Activated CD4-positive, alpha-beta T cell treated with anti-CD3 and anti-CD28 coated beads, Interleukin-2, amount 10 ng/mL, durations not matched to agents 24 days and 14 days (primary cell): ENCODE measurements around the gene ZNF76. TPM values are rescaled to one million over a fixed set of nuclear protein-coding genes. Genes with fewer than 3 reads are reported as not detected.
A peak's percentile ranks its signal among the peaks of the same experiment; 100 is the strongest.
"Not testable (repeated sequence)": the region's sequence is repeated elsewhere in the genome, so short reads cannot be mapped to it uniquely, and the experiment has no call there.

Source experiments
- DNase-seq: peaks from one replicate; pipeline ENCODE4 v3.0.0; 2022
- H3K27ac Mint-ChIP-seq: one replicate; pipeline ENCODE4 v1.8.0; 2022; ENCODE audit warnings: mild to moderate bottlenecking, mixed read lengths
- H3K27me3 Mint-ChIP-seq: one replicate; pipeline ENCODE4 v1.8.0; 2022; ENCODE audit warnings: mixed read lengths
- H3K36me3 Mint-ChIP-seq: one replicate; pipeline ENCODE4 v1.8.0; 2022; ENCODE audit warnings: low read depth, mild to moderate bottlenecking, mixed read lengths
- H3K4me1 Mint-ChIP-seq: one replicate; pipeline ENCODE4 v1.8.0; 2021; ENCODE audit warnings: mixed read lengths
- H3K4me3 Mint-ChIP-seq: one replicate; pipeline ENCODE4 v1.8.0; 2022; ENCODE audit warnings: mild to moderate bottlenecking, moderate library complexity, mixed read lengths
- H3K9me3 Mint-ChIP-seq: one replicate; pipeline ENCODE4 v1.8.0; 2021; ENCODE audit warnings: mixed read lengths
- intact Hi-C: fragments of 100-400 bp; cut with micrococcal nuclease; formaldehyde crosslinking; loops from one replicate; pipeline ENCODE4 v1.15.1; 2023
- total RNA-seq: library from RNA; stranded (reverse); gene quantifications from 2 replicates; pipeline ENCODE4 v1.2.3, GENCODE V29; 2022

ZNF76 gene
- total RNA-seq, 1 donor from 2014 or later = 31.4 TPM

- Mint-ChIP-seq H3K36me3 (peaks cover 66% of the 10 kb centered on the region), H3K4me3 (no peak overlapping the region), H3K4me1 (peaks cover 10% of the 10 kb centered on the region), H3K9me3 (no peaks in the 10 kb centered on the region), H3K27me3 (no peaks in the 10 kb centered on the region), H3K27ac (no peak overlapping the region)
- intact Hi-C loops = no loop called here
- DNase-seq = no peak
These were observed 61.6 kb downstream of the ZNF76 start for GRCh38 chr6:35321091-35321490.

GRCh38 chr6:35327349-35328027, 68.0 kb downstream of the ZNF76 start:
- intact Hi-C loops = loop anchor here (1.0 to 2.0 kb wide), 3 partner anchors 17 to 30 kb away; partner anchors contain the start of gene DEF6
- Mint-ChIP-seq H3K27me3 (no peaks in the 10 kb centered on the region), H3K9me3 (no peaks in the 10 kb centered on the region), H3K4me1 (peaks cover 17% of the 10 kb centered on the region), H3K36me3 (peaks cover 30% of the 10 kb centered on the region), H3K27ac (peak overlapping the region; percentile 23), H3K4me3 (no peak overlapping the region)
- DNase-seq = peak; percentile 92

GRCh38 chr6:35328108-35328723, 68.7 kb downstream of the ZNF76 start:
- H3K9me3 Mint-ChIP-seq = peaks cover 5% of the 10 kb centered on the region
- H3K27ac Mint-ChIP-seq = peak overlapping the region; percentile 6

GRCh38 chr6:35328965-35329364, 69.4 kb downstream of the ZNF76 start:
- H3K27me3 Mint-ChIP-seq, H3K4me3 Mint-ChIP-seq, DNase-seq, H3K27ac Mint-ChIP-seq, intact Hi-C loops, H3K9me3 Mint-ChIP-seq: not testable (repeated sequence)
- peaks cover 17% of the 10 kb centered on the region for H3K4me1 Mint-ChIP-seq
- peaks cover 31% of the 10 kb centered on the region for H3K36me3 Mint-ChIP-seq

More at GRCh38 chr6:35328108-35328723, 68.7 kb downstream of the ZNF76 start:
- H3K4me3 Mint-ChIP-seq = no peak overlapping the region
- H3K4me1 Mint-ChIP-seq = peaks cover 17% of the 10 kb centered on the region
- DNase-seq = no peak
- no peaks in the 10 kb centered on the region for H3K27me3 Mint-ChIP-seq
- H3K36me3 Mint-ChIP-seq = peaks cover 34% of the 10 kb centered on the region
- intact Hi-C loops = no loop called here

GRCh38 chr6:35330541-35331119, 71.1 kb downstream of the ZNF76 start:
- H3K9me3 Mint-ChIP-seq = peaks cover 15% of the 10 kb centered on the region

GRCh38 chr6:35332074-35332887, 72.7 kb downstream of the ZNF76 start:
- Mint-ChIP-seq H3K27me3 (peaks cover 18% of the 10 kb centered on the region), H3K9me3 (peaks cover 19% of the 10 kb centered on the region), H3K4me1 (peaks cover 21% of the 10 kb centered on the region), H3K36me3 (peaks cover 36% of the 10 kb centered on the region)
- DNase-seq = peak; percentile 81
- intact Hi-C loops, H3K27ac Mint-ChIP-seq, H3K4me3 Mint-ChIP-seq: not testable (repeated sequence)

More at GRCh38 chr6:35330541-35331119, 71.1 kb downstream of the ZNF76 start:
- intact Hi-C loops = no loop called here
- H3K27ac Mint-ChIP-seq = no peak overlapping the region
- DNase-seq = no peak
- peaks cover 33% of the 10 kb centered on the region for H3K36me3 Mint-ChIP-seq
- H3K27me3 Mint-ChIP-seq = peaks cover 13% of the 10 kb centered on the region
- H3K4me1 Mint-ChIP-seq = peaks cover 19% of the 10 kb centered on the region
- no peak overlapping the region for H3K4me3 Mint-ChIP-seq

GRCh38 chr6:35341557-35341956, 82.0 kb downstream of the ZNF76 start:
- intact Hi-C loops = no loop called here
- no peak overlapping the region for H3K27ac Mint-ChIP-seq
- peaks cover 46% of the 10 kb centered on the region for H3K4me1 Mint-ChIP-seq

GRCh38 chr6:35342258-35343091, 82.9 kb downstream of the ZNF76 start, which contains the start of gene PPARD:
Gene PPARD (plus strand): TSS chr6:35342558. CDS start chr6:35411088, 68,530 bp downstream.
- Mint-ChIP-seq H3K4me1 (peaks cover 40% of the 10 kb centered on the region), H3K9me3 (no peaks in the 10 kb centered on the region), H3K27me3 (peaks cover 2% of the 10 kb centered on the region), H3K4me3 (peak within 1 kb of the TSS; percentile 96), H3K36me3 (peaks cover 27% of the 10 kb centered on the region), H3K27ac (peak within 1 kb of the TSS; percentile 91)
- intact Hi-C loops = loop anchor here (1.0 to 2.0 kb wide), 5 partner anchors 26 to 126 kb away; partner anchors contain the start of genes DEF6 and RPL10A
- DNase-seq = peak; percentile 100

More at GRCh38 chr6:35341557-35341956, 82.0 kb downstream of the ZNF76 start:
- Mint-ChIP-seq H3K36me3 (peaks cover 23% of the 10 kb centered on the region), H3K27me3 (peaks cover 7% of the 10 kb centered on the region), H3K4me3 (no peak overlapping the region), H3K9me3 (peaks cover 4% of the 10 kb centered on the region)
- no peak for DNase-seq

- DNase-seq = peak; percentile 69
- intact Hi-C loops = loop anchor here (2.0 kb wide), 1 partner anchor 72 kb away; no protein-coding TSS in a partner anchor
- H3K4me3 Mint-ChIP-seq = peak overlapping the region; percentile 96
- peaks cover 30% of the 10 kb centered on the region for H3K36me3 Mint-ChIP-seq
- peak overlapping the region; percentile 81 for H3K27ac Mint-ChIP-seq
- no peaks in the 10 kb centered on the region for H3K9me3 Mint-ChIP-seq
- H3K4me1 Mint-ChIP-seq = peaks cover 41% of the 10 kb centered on the region
- no peaks in the 10 kb centered on the region for H3K27me3 Mint-ChIP-seq
These were observed 83.7 kb downstream of the ZNF76 start for GRCh38 chr6:35343092-35343834.

GRCh38 chr6:35343835-35344550, 84.5 kb downstream of the ZNF76 start:
- Mint-ChIP-seq H3K4me3 (peak overlapping the region; percentile 96), H3K27me3 (no peaks in the 10 kb centered on the region), H3K4me1 (peaks cover 45% of the 10 kb centered on the region), H3K36me3 (peaks cover 35% of the 10 kb centered on the region), H3K9me3 (no peaks in the 10 kb centered on the region), H3K27ac (no peak overlapping the region)
- no peak for DNase-seq
- intact Hi-C loops = loop anchor here (2.0 kb wide), 1 partner anchor 71 kb away; no protein-coding TSS in a partner anchor
